Medulla oblongata (tissue), 1 donor: ENCODE results near the gene HS3ST5.
"Not testable (repeated sequence)": the region's sequence is repeated elsewhere in the genome, so short reads cannot be mapped to it uniquely, and the experiment has no call there.

Experiments
- DNase-seq: peaks from one replicate; pipeline ENCODE4 v3.0.0-alpha.2; 2015; ENCODE audit errors: extremely low spot score

HS3ST5 gene

GRCh38 chr6:114049367-114049966 lies 293.4 kb downstream of the HS3ST5 start:
- DNase-seq, result no peak

GRCh38 chr6:114044566-114044965 lies 298.3 kb downstream of the HS3ST5 start:
- not testable (repeated sequence) for DNase-seq

GRCh38 chr6:114042267-114043016 lies 300.4 kb downstream of the HS3ST5 start:
- DNase-seq, result no peak

GRCh38 chr6:114040871-114041270 lies 302.0 kb downstream of the HS3ST5 start:
- DNase-seq, result no peak

- DNase-seq, result no peak
These were observed 303.0 kb downstream of the HS3ST5 start for GRCh38 chr6:114039841-114040240.

- DNase-seq, result no peak
These were observed 309.2 kb downstream of the HS3ST5 start for GRCh38 chr6:114033606-114034005.

- no peak for DNase-seq
These were observed 310.1 kb downstream of the HS3ST5 start for GRCh38 chr6:114032721-114033120.

GRCh38 chr6:114030767-114031166 lies 312.1 kb downstream of the HS3ST5 start:
- DNase-seq, result no peak

GRCh38 chr6:114024746-114025145 lies 318.1 kb downstream of the HS3ST5 start:
- DNase-seq, result no peak

GRCh38 chr6:114020196-114020595 lies 322.6 kb downstream of the HS3ST5 start:
- DNase-seq, result no peak

- not testable (repeated sequence) for DNase-seq
These were observed 325.7 kb downstream of the HS3ST5 start for GRCh38 chr6:114017146-114017545.

- not testable (repeated sequence) for DNase-seq
These were observed 328.7 kb downstream of the HS3ST5 start for GRCh38 chr6:114014106-114014505.

GRCh38 chr6:114011486-114011885 lies 331.3 kb downstream of the HS3ST5 start:
- DNase-seq, result not testable (repeated sequence)

GRCh38 chr6:114010540-114010939 lies 332.3 kb downstream of the HS3ST5 start:
- DNase-seq, result no peak

GRCh38 chr6:114009192-114009591 lies 333.6 kb downstream of the HS3ST5 start:
- no peak for DNase-seq

GRCh38 chr6:114008331-114008730 lies 334.5 kb downstream of the HS3ST5 start:
- no peak for DNase-seq

GRCh38 chr6:114007516-114007915 lies 335.3 kb downstream of the HS3ST5 start:
- no peak for DNase-seq
